Activated naive CD8-positive, alpha-beta T cell treated with anti-CD3 and anti-CD28 coated beads for 36 hours (primary cell): ENCODE data around the gene PRCC. TPM values are rescaled to one million over a fixed set of nuclear protein-coding genes. Genes with fewer than 3 reads are reported as not detected.

Source experiments
- DNase-seq: peaks from one replicate; pipeline ENCODE4 v3.0.0; 2021
- H3K27ac Mint-ChIP-seq: one replicate; pipeline ENCODE4 v1.8.0; 2022; ENCODE audit warnings: mild to moderate bottlenecking, moderate library complexity, mixed read lengths
- H3K27me3 Mint-ChIP-seq: one replicate; pipeline ENCODE4 v1.8.0; 2022; ENCODE audit warnings: mild to moderate bottlenecking, mixed read lengths
- H3K36me3 Mint-ChIP-seq: one replicate; pipeline ENCODE4 v1.8.0; 2021; ENCODE audit warnings: mild to moderate bottlenecking, mixed read lengths
- H3K4me1 Mint-ChIP-seq: one replicate; pipeline ENCODE4 v1.8.0; 2021; ENCODE audit warnings: mixed read lengths
- H3K4me3 Mint-ChIP-seq: one replicate; pipeline ENCODE4 v1.8.0; 2022; ENCODE audit warnings: mild to moderate bottlenecking, moderate library complexity, mixed read lengths
- H3K9me3 Mint-ChIP-seq: one replicate; pipeline ENCODE4 v1.8.0; 2022; ENCODE audit warnings: mixed read lengths
- total RNA-seq, 2 experiments: library from RNA; stranded (reverse); gene quantifications; one replicate each; pipeline ENCODE4 v1.2.3, GENCODE V29; 2021

Gene PRCC, protein sequence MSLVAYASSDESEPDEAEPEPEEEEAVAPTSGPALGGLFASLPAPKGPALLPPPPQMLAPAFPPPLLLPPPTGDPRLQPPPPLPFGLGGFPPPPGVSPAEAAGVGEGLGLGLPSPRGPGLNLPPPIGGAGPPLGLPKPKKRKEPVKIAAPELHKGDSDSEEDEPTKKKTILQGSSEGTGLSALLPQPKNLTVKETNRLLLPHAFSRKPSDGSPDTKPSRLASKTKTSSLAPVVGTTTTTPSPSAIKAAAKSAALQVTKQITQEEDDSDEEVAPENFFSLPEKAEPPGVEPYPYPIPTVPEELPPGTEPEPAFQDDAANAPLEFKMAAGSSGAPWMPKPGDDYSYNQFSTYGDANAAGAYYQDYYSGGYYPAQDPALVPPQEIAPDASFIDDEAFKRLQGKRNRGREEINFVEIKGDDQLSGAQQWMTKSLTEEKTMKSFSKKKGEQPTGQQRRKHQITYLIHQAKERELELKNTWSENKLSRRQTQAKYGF
- total RNA-seq = 10 to 100 TPM; 91.8 to 96.0 TPM

DNA sequence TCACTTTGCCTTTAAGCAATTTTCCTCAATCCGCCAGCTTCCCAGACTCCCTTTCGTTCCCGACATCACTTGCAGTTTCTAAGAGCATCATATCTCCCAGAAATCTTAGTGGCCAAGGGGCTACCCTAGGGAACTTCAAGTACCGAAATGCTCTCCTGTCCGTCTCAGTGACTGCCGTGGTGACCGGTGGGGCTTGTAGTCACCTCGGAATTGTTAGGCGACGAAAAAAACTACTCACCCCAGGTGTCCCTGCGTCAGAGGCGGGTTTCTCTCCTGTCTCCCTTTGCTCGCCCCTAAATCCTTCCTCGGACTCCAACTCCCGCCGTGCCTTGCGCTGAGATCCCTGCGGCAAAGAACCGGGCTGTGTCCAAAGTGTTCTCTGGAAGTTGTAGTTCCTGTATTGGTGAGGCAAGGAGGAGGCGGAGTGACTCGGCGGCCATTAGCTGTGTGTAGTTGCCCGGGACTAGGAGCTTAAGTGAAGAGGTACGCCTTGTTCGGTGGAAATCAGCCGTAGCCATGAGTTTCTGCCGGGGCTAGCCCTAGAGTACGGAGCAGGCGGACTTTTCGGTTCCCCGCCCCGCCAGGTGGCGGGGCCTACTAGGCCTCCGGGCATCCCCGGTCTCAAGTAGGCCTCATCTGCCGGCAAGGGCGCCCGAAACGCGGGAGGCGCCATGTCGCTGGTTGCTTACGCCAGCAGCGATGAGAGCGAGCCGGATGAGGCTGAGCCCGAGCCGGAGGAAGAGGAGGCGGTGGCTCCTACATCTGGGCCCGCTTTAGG is at the start of gene PRCC:
TSS of gene PRCC (plus strand) at position 435 of the 778 bp plus-strand sequence. CDS start at position 672, 237 bp downstream.
- Mint-ChIP-seq H3K27me3 (no peaks in the 10 kb centered on the region), H3K4me3 (no peak within 1 kb of the TSS), H3K4me1 (peaks cover 41% of the 10 kb centered on the region), H3K9me3 (no peaks in the 10 kb centered on the region), H3K27ac (no peak within 1 kb of the TSS), H3K36me3 (peaks cover 30% of the 10 kb centered on the region)
- peak; percentile 97 for DNase-seq

DNA sequence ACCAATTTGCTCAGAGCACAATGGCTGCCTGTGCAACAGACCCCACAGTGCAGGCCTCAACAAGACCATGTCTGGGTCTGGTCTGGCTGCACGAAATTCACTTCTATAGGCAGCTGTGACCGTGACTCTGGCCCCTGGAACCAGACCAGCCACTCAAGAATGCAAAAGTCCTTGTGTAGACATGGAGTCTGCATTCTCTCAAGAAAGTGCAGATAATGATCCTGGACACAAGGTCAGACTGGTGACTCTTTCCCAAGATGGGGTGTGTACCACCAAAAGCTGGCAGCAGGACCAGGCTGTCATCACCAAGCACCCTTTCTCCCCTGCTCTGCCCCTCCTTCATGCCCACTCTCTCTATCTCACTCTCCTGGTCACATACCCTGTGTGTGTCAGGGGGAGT is 46.2 kb upstream of the PRCC start:
- no peak for DNase-seq
- H3K36me3 Mint-ChIP-seq = peaks cover 33% of the 10 kb centered on the region
- H3K9me3 Mint-ChIP-seq = no peaks in the 10 kb centered on the region
- no peak overlapping the region for H3K4me3 Mint-ChIP-seq
- peak overlapping the region; percentile 56 for H3K27ac Mint-ChIP-seq
- peaks cover 24% of the 10 kb centered on the region for H3K4me1 Mint-ChIP-seq
- no peaks in the 10 kb centered on the region for H3K27me3 Mint-ChIP-seq

DNA sequence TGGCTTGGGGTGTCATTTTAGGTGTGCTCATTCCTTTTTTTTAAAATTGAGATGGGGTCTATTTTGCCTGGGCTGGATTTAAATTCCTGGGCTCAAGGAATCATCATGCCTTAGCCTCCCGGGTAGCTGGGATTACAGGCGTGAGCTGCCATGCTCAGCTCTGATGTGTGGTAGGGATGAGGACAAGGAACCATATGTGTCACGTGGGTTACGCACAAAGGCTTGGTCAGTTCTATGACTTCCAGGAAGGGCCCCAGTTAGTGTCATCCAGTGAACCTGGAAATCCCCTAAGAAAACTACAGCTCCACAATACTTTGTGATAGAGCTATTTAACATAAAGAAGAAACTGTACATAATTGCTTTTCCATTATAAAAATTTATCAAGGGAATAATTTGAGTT is 45.8 kb upstream of the PRCC start:
- Mint-ChIP-seq H3K36me3 (peaks cover 33% of the 10 kb centered on the region), H3K4me3 (no peak overlapping the region), H3K27me3 (no peaks in the 10 kb centered on the region), H3K4me1 (peaks cover 24% of the 10 kb centered on the region), H3K9me3 (no peaks in the 10 kb centered on the region), H3K27ac (peak overlapping the region; percentile 56)
- DNase-seq = no peak

DNA sequence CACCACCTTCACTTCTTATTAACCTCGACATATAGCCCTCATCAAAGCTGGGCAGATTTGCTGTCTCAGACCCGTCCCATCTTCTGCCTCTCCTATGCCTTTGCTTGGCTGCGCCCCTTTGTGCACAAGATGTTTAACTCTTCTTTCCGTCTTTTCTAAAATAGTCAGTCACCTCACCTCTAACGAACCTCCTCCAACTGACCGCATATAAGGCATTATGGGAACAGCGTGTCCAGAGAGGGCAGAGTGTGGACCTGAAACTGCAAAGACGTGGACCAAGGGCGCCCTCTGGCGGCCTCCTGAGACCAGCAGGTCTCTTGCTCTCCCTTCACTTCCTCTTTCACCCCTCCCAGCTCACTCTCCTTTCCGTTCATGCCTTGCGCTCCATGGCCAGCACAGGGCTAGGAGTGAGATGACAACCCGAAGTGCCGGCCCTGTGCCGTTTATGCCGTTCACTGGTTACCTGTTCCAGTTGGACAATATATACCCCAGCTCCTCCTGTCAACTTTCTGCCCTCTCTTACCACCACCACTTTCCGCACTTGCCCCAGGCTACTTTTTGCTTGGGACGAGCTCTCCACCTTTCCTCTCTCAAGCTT is 41.6 kb upstream of the PRCC start:
- Mint-ChIP-seq H3K4me3 (no peak overlapping the region), H3K4me1 (peaks cover 33% of the 10 kb centered on the region), H3K27ac (no peak overlapping the region), H3K36me3 (peaks cover 36% of the 10 kb centered on the region), H3K9me3 (no peaks in the 10 kb centered on the region), H3K27me3 (no peaks in the 10 kb centered on the region)
- DNase-seq = peak; percentile 81

DNA sequence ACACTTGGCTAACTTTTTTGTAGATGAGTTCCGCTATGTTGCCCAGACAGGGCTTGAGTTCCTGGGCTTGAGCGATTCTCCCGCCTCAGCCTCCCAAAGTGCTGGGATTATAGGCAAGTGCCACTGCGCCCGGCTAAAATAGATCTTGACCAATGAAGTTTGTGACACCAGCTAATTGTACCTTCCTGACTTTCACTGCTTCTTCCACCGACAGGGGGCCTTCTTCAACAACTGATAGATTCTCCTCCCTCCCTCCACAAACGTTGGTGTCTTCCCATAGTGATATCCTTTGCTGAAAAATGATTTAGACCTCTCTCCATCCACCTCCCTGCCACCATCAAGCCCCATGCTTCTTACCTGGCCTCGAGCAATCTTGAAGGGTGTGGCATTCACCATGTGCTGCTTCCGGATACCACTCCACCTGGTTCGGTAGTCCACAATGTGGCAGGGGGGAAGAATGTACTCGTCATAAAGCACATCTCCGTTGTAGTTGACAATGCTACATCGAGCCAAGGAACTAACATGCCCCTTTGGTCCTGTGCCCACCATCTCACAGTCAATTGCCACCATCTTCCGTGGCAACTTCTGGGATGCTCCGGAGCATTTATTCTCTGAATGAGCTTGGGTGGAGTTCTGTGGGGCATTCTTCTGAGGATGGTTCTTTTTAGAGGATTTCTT is 40.6 kb upstream of the PRCC start:
- Mint-ChIP-seq H3K4me3 (no peak overlapping the region), H3K27me3 (no peaks in the 10 kb centered on the region), H3K36me3 (peaks cover 31% of the 10 kb centered on the region), H3K27ac (no peak overlapping the region), H3K4me1 (peaks cover 30% of the 10 kb centered on the region), H3K9me3 (no peaks in the 10 kb centered on the region)
- peak; percentile 52 for DNase-seq

DNA sequence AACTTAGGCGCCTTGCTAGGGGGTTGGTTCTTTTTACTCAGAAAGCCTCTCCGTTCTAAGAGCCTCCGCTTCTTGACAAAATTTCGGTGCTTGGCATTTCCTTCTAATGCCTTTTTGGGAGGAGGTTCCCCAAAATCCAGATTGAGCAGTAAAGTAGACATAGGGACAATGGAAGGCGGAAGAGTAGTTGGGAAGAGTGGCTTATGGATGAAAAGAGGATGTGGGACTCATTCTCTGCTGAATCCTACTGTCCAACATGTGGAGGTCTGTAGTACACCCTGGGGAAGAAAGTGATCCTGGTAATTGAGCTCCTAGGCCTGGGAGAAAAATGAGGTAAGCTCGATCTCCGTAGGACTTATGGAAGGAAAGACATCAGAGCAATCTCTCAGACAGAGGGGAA is 39.8 kb upstream of the PRCC start:
- no peaks in the 10 kb centered on the region for H3K9me3 Mint-ChIP-seq
- peaks cover 30% of the 10 kb centered on the region for H3K36me3 Mint-ChIP-seq

DNA sequence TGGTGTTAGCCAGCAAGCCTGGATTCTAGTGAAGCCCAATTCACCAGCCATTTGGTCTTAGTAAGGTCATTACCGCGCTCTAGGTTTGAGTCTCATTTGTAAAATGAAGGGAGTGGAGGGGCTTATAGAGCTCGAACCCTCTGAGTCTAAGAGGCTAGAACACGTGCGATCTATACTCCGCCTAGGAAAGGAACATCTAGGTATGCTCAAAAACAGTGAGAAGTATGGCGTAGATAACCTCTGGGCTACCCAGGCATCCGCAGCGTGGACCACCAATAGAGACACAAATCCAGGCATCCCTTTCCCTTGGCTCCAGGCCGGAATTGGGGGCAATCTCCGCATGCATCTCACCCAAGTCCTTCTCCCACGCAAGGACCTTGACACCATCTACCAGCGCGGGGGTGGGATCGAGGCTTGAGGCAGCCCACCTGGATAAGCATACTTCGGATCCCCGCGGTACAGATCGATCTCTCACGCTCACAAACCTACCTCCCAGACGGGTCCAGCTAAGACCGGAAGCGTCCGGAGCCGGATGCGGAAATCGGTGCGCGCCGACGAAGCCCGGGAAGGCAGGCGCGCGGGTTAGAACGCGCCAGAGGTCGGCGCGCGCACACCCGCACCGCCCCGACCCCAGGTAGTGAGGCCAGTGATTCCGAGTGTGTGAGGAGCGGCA is 39.3 kb upstream of the PRCC start, which contains the start of gene METTL25B:
TSS of gene METTL25B (plus strand) at position 544 of the 673 bp plus-strand sequence. CDS start 636 bp downstream, outside the sequence.
- Mint-ChIP-seq H3K27me3 (no peaks in the 10 kb centered on the region), H3K4me3 (no peak within 1 kb of the TSS), H3K36me3 (peaks cover 27% of the 10 kb centered on the region), H3K27ac (no peak within 1 kb of the TSS), H3K4me1 (peaks cover 30% of the 10 kb centered on the region), H3K9me3 (no peaks in the 10 kb centered on the region)
- DNase-seq = peak; percentile 87

More for the DNA sequence above, 39.8 kb upstream of the PRCC start:
- DNase-seq = no peak
- no peaks in the 10 kb centered on the region for H3K27me3 Mint-ChIP-seq
- H3K4me1 Mint-ChIP-seq = peaks cover 30% of the 10 kb centered on the region
- H3K4me3 Mint-ChIP-seq = no peak overlapping the region
- no peak overlapping the region for H3K27ac Mint-ChIP-seq

DNA sequence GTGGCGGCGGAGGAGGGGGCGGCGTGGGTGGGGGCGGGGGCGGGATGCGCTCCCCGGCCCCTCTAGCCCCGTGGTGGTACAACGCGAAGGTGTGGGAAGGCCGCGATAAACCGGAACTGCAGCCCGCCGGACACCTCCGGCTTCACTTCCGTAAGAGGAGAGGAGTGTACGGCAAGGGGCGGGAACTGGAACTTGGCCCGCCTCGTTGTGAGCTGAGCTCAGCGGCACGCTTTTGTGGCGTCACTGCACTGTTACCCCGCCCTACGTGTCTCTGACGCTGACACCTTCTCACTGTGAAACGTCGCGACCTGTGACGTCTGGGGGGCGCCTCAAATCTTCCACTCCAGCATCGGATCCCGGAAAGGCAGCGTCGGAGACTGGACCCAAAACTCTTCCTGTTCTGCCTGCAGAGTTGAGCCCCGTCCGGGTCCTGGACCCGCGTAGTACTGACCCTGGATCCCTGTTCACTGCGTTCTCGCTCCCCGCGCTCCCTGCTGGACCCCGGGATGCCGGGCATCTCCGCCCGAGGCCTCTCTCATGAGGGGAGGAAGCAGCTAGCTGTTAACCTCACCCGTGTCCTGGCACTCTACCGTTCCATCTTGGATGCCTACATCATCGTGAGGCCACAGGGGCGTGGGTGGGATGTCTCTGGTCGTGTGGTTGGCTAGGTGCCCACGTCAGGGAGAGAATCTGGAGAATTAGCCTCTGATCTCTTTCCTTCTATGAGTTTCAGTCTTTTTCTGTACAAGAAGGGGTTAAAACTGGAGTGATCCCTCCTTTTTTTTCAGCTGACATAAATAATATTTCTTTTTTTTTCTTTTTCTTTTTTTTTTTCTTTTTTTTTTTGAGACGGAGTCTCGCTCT is 38.5 kb upstream of the PRCC start, which contains the start of gene ISG20L2:
TSS of gene ISG20L2 (minus strand) at position 168 of the 864 bp plus-strand sequence. CDS start 1,114 bp downstream, outside the sequence.
- Mint-ChIP-seq H3K4me3 (no peak within 1 kb of the TSS), H3K9me3 (no peaks in the 10 kb centered on the region), H3K27ac (no peak within 1 kb of the TSS), H3K36me3 (peaks cover 20% of the 10 kb centered on the region), H3K4me1 (peaks cover 22% of the 10 kb centered on the region), H3K27me3 (no peaks in the 10 kb centered on the region)
- peak; percentile 96 for DNase-seq

DNA sequence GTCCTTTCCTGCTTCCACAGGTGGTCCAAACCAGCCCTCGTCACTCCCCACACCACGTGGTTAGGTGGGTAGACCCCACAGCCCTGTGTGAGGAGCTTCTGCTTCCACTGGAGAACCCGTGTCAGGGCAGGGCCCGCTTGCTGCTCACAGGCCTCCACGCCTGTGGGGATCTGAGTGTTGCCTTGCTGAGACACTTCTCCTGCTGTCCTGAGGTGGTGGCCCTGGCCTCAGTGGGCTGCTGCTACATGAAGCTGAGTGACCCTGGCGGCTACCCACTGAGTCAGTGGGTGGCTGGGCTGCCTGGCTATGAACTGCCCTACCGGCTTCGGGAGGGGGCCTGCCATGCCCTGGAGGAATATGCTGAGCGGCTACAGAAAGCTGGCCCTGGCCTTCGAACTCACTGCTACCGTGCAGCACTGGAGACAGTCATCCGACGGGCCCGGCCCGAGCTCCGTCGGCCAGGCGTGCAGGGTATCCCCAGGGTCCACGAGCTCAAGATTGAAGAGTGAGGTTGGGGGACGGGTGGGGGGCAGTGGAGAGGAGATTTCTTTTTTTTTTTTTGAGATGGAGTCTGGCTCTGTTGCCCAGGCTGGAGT is 33.2 kb upstream of the PRCC start:
- no peak overlapping the region for H3K4me3 Mint-ChIP-seq
- peak overlapping the region; percentile 26 for H3K27ac Mint-ChIP-seq
- DNase-seq = no peak
- H3K36me3 Mint-ChIP-seq = peaks cover 18% of the 10 kb centered on the region
- H3K27me3 Mint-ChIP-seq = no peaks in the 10 kb centered on the region
- no peaks in the 10 kb centered on the region for H3K9me3 Mint-ChIP-seq
- peaks cover 12% of the 10 kb centered on the region for H3K4me1 Mint-ChIP-seq

DNA sequence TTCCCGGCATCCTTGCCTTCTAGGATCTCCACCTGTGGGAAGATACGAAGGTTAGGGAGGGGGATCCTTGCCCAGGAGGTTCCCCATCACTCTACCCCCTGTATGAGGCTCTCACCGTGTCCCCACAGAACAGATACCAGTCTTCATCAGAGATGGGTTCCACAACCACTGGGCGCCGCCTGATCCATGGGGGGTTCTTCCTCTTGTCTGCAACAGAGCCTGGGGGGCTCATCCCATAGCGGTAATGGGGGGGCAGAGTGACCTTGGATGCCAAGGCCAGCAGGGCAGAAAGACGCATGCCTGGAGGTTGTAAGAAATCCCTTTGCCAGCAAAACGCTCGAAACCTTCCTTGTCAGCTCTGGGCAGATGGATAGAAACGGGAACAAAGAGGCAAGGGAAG is 28.9 kb upstream of the PRCC start:
- H3K27ac Mint-ChIP-seq = no peak overlapping the region
- H3K27me3 Mint-ChIP-seq = no peaks in the 10 kb centered on the region
- no peaks in the 10 kb centered on the region for H3K9me3 Mint-ChIP-seq
- no peak overlapping the region for H3K4me3 Mint-ChIP-seq
- peaks cover 26% of the 10 kb centered on the region for H3K4me1 Mint-ChIP-seq
- peaks cover 33% of the 10 kb centered on the region for H3K36me3 Mint-ChIP-seq
- no peak for DNase-seq

DNA sequence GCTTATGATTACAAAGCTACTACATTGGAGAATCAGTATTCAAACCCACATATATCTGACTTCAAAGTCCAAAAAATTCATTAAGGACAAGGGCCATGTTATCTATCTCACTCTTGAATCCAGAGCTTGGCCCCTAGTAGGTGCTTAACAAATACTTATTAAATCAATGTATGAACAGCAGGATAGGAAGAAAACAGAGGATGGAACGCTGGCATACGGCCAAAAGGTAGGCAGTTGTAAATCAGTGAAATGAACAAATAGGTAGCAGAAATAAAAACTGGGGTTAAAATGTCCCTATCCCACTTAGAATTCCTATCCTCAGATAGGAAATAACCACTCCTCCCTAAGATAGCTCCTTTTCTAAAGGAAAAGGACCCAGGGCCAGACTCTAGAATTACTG is 28.4 kb upstream of the PRCC start:
- Mint-ChIP-seq H3K4me1 (peaks cover 26% of the 10 kb centered on the region), H3K27ac (peak overlapping the region; percentile 42), H3K36me3 (peaks cover 38% of the 10 kb centered on the region), H3K27me3 (no peaks in the 10 kb centered on the region), H3K9me3 (no peaks in the 10 kb centered on the region), H3K4me3 (no peak overlapping the region)
- DNase-seq = no peak

DNA sequence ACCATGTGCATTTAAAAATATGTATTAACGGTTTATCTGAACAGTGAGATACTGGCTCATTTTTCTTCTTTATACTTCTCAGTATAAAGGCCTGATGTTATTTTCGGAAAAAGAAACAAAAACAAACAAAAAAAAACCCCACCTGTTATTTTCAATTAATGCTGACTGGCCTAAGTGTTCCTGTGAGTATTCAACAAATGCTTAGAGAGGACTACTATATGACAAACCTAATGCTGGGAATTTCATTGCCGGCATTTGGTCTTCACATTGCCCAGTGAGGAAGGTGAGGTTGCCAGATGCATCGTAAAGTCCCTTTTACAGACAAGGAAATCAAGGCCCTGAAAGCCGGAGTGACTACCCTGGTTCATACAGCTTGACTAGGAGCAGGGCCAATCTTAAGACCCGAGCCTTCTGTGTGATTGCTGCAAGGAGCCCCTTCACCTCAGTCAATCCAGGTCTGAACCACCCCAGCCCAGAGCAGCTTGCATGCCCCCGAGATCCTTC is 27.0 kb upstream of the PRCC start:
- no peaks in the 10 kb centered on the region for H3K27me3 Mint-ChIP-seq
- peak overlapping the region; percentile 95 for H3K27ac Mint-ChIP-seq
- DNase-seq = no peak
- H3K9me3 Mint-ChIP-seq = no peaks in the 10 kb centered on the region
- peak overlapping the region; percentile 92 for H3K4me3 Mint-ChIP-seq
- peaks cover 30% of the 10 kb centered on the region for H3K4me1 Mint-ChIP-seq
- peaks cover 48% of the 10 kb centered on the region for H3K36me3 Mint-ChIP-seq
